ENCODE data around the gene SAMD1. TPM values are rescaled to one million over a fixed set of nuclear protein-coding genes. Genes with fewer than 3 reads are reported as not detected.

SAMD1 gene
- total and polyA plus RNA-seq, 2 donors, result 43.6 to 44.9 TPM

GRCh38 chr19:14096272-14096992, 5.9 kb upstream of the SAMD1 start:
- Histone ChIP-seq H3K27me3 (ENCODE audit: control insufficient read depth in 2 of 2, insufficient read depth in 1 of 2, low read length in 1 of 2) (no peaks in the 10 kb centered on the region), H3K9me3 (ENCODE audit: control insufficient read depth in 2 of 2, insufficient read depth in 1 of 2, low read length in 1 of 2) (peaks cover 2 to 21% of the 10 kb centered on the region in 2 donors), H3K27ac (ENCODE audit: low read depth in 1 of 2, low read length in 1 of 2) (no peak overlapping the region), H3K4me1 (ENCODE audit: control insufficient read depth in 2 of 2, insufficient read depth in 2 of 2, low read length in 2 of 2) (peaks cover 0 to 10% of the 10 kb centered on the region in 2 donors), H3K4me3 (ENCODE audit: low read length in 2 of 2) (no peak overlapping the region), H3K36me3 (ENCODE audit: control insufficient read depth in 2 of 2, insufficient read depth in 2 of 2, low read length in 1 of 2) (peaks cover 25 to 31% of the 10 kb centered on the region in 2 donors)
- WGBS, result 98% methylated on average over 11 of the region's 11 CpGs
- DNase-seq (ENCODE audit: low read depth in 6 of 9, low spot score in 9 of 9), result no peak

- Histone ChIP-seq H3K27ac (ENCODE audit: low read depth in 1 of 2, low read length in 1 of 2) (no peak overlapping the region), H3K36me3 (ENCODE audit: control insufficient read depth in 2 of 2, insufficient read depth in 2 of 2, low read length in 1 of 2) (peaks cover 17 to 20% of the 10 kb centered on the region in 2 donors), H3K4me1 (ENCODE audit: control insufficient read depth in 2 of 2, insufficient read depth in 2 of 2, low read length in 2 of 2) (peaks cover 0 to 11% of the 10 kb centered on the region in 2 donors), H3K4me3 (ENCODE audit: low read length in 2 of 2) (no peak overlapping the region), H3K27me3 (ENCODE audit: control insufficient read depth in 2 of 2, insufficient read depth in 1 of 2, low read length in 1 of 2) (no peaks in the 10 kb centered on the region), H3K9me3 (ENCODE audit: control insufficient read depth in 2 of 2, insufficient read depth in 1 of 2, low read length in 1 of 2) (peaks cover 2 to 21% of the 10 kb centered on the region in 2 donors)
- WGBS, result 95% methylated on average over 7 of the region's 7 CpGs
- no peak for DNase-seq (ENCODE audit: low read depth in 6 of 9, low spot score in 9 of 9)
These were observed 4.3 kb upstream of the SAMD1 start for GRCh38 chr19:14094854-14095253.

- DNase-seq (ENCODE audit: low read depth in 6 of 9, low spot score in 9 of 9), result no peak
- WGBS, result 91% methylated on average over 9 of the region's 9 CpGs
These were observed 2.7 kb upstream of the SAMD1 start for GRCh38 chr19:14093117-14093823.

DNA sequence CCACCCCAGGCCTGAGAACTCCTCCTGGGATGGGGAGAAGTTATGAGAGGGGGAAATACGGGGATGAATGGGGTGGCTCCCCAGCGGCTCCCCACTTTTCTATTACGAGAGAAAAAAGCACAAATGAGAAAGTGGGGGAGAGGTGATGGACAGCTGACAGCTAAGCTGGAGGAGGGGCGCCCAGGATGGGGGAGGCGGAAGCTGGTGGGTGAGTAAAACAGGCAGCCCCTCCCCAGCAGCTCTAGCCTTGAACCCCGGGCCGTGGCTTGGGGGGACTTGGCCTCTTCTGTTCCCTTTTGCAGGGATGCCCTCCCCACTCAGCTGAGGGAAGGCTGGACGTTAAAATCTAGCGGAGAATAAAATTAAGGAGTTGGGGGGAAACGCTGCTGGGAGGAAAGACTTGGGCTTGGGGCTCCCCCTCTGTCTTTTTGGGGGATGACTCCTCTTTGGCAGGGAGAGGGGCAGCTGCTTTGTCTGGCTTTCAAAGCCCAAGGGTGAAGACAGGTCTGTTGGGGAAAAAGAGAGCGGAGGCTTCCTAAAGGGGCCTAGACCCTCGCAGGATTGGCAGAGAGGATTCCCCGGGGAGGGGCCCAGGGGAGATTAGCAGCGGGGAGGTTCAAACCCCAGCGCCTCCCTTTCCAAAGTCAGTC, 1.4 kb upstream of the SAMD1 start:
- H3K27me3 ChIP-seq (ENCODE audit: control insufficient read depth in 2 of 2, insufficient read depth in 1 of 2, low read length in 1 of 2), result no peaks in the 10 kb centered on the region
- peaks cover 22 to 27% of the 10 kb centered on the region in 2 donors for H3K36me3 ChIP-seq (ENCODE audit: control insufficient read depth in 2 of 2, insufficient read depth in 2 of 2, low read length in 1 of 2)
- H3K4me3 ChIP-seq (ENCODE audit: low read length in 2 of 2), result peak overlapping the region; percentile 72 to 89
- H3K9me3 ChIP-seq (ENCODE audit: control insufficient read depth in 2 of 2, insufficient read depth in 1 of 2, low read length in 1 of 2), result peaks cover 2 to 16% of the 10 kb centered on the region in 2 donors
- DNase-seq (ENCODE audit: low read depth in 6 of 9, low spot score in 9 of 9), result peak in 6 of 9 donors; percentile 61 to 91 (median 75)
- 10% methylated on average over 15 of the region's 15 CpGs for WGBS
- peaks cover 7 to 26% of the 10 kb centered on the region in 2 donors for H3K4me1 ChIP-seq (ENCODE audit: control insufficient read depth in 2 of 2, insufficient read depth in 2 of 2, low read length in 2 of 2)
- peak overlapping the region; percentile 95 to 96 for H3K27ac ChIP-seq (ENCODE audit: low read depth in 1 of 2, low read length in 1 of 2)

More at GRCh38 chr19:14093117-14093823, 2.7 kb upstream of the SAMD1 start:
- Histone ChIP-seq H3K4me3 (ENCODE audit: low read length in 2 of 2) (no peak overlapping the region), H3K27me3 (ENCODE audit: control insufficient read depth in 2 of 2, insufficient read depth in 1 of 2, low read length in 1 of 2) (no peaks in the 10 kb centered on the region), H3K36me3 (ENCODE audit: control insufficient read depth in 2 of 2, insufficient read depth in 2 of 2, low read length in 1 of 2) (peaks cover 27 to 29% of the 10 kb centered on the region in 2 donors), H3K9me3 (ENCODE audit: control insufficient read depth in 2 of 2, insufficient read depth in 1 of 2, low read length in 1 of 2) (peaks cover 2 to 21% of the 10 kb centered on the region in 2 donors), H3K27ac (ENCODE audit: low read depth in 1 of 2, low read length in 1 of 2) (no peak overlapping the region), H3K4me1 (ENCODE audit: control insufficient read depth in 2 of 2, insufficient read depth in 2 of 2, low read length in 2 of 2) (peaks cover 7 to 24% of the 10 kb centered on the region in 2 donors)

DNA sequence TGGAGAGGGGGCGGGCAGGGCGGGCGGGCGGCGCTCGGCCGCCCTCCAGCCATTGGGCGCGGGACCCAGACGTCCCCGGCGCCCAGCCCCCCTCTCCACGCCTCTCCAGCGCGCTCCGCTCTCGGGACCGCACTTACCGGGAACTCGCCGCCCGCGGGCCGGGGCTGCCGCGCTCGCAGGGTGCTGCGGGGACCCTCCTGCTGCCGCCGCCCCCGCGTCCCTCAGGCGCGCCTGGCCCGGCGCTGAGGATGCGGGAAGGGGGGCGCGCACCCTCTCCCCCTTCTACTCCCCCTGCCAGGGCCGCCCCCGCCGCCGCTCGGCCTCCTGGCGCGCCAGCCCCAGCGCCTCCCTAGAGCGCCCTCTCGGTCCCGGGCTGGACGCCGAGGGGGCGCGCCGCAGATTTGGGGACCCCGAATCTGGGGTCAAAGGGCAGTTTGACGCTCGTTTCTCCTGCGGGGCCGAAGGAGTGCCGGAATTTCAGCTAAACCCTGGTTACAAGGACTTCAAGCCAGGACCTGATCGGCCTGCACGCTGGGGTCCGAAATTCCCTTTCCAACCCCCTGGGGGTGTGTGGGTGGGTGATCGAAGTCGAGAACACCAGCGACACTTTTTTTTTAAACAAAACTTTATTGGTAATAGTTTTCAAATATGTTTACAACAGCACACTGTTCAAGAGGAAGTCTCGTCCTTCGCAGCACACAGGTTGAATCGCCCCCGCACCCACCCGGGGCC, 696 bp upstream of the SAMD1 start:
- Histone ChIP-seq H3K27ac (ENCODE audit: low read depth in 1 of 2, low read length in 1 of 2) (peak overlapping the region; percentile 95 to 96), H3K4me1 (ENCODE audit: control insufficient read depth in 2 of 2, insufficient read depth in 2 of 2, low read length in 2 of 2) (peaks cover 7 to 26% of the 10 kb centered on the region in 2 donors), H3K27me3 (ENCODE audit: control insufficient read depth in 2 of 2, insufficient read depth in 1 of 2, low read length in 1 of 2) (no peaks in the 10 kb centered on the region), H3K9me3 (ENCODE audit: control insufficient read depth in 2 of 2, insufficient read depth in 1 of 2, low read length in 1 of 2) (peaks cover 2 to 13% of the 10 kb centered on the region in 2 donors), H3K4me3 (ENCODE audit: low read length in 2 of 2) (peak overlapping the region; percentile 72 to 89), H3K36me3 (ENCODE audit: control insufficient read depth in 2 of 2, insufficient read depth in 2 of 2, low read length in 1 of 2) (peaks cover 22 to 27% of the 10 kb centered on the region in 2 donors)
- DNase-seq (ENCODE audit: low read depth in 6 of 9, low spot score in 9 of 9), result peak in 7 of 9 donors; percentile 61 to 91 (median 70)
- under 1% methylated on average over 72 of the region's 72 CpGs for WGBS

- peak overlapping the region; percentile 54 to 89 for H3K4me3 ChIP-seq (ENCODE audit: low read length in 2 of 2)
- H3K36me3 ChIP-seq (ENCODE audit: control insufficient read depth in 2 of 2, insufficient read depth in 2 of 2, low read length in 1 of 2), result peaks cover 25 to 39% of the 10 kb centered on the region in 2 donors
- H3K4me1 ChIP-seq (ENCODE audit: control insufficient read depth in 2 of 2, insufficient read depth in 2 of 2, low read length in 2 of 2), result peaks cover 7 to 26% of the 10 kb centered on the region in 2 donors
- H3K9me3 ChIP-seq (ENCODE audit: control insufficient read depth in 2 of 2, insufficient read depth in 1 of 2, low read length in 1 of 2), result peaks cover 2 to 13% of the 10 kb centered on the region in 2 donors
- H3K27me3 ChIP-seq (ENCODE audit: control insufficient read depth in 2 of 2, insufficient read depth in 1 of 2, low read length in 1 of 2), result no peaks in the 10 kb centered on the region
- H3K27ac ChIP-seq (ENCODE audit: low read depth in 1 of 2, low read length in 1 of 2), result peak overlapping the region; percentile 55 to 84
- peak in 3 of 9 donors; percentile 42 to 67 (median 52) for DNase-seq (ENCODE audit: low read depth in 6 of 9, low spot score in 9 of 9)
- under 1% methylated on average over 142 of the region's 142 CpGs for WGBS
These were observed 666 bp downstream of the SAMD1 start for GRCh38 chr19:14089662-14090508.

DNA sequence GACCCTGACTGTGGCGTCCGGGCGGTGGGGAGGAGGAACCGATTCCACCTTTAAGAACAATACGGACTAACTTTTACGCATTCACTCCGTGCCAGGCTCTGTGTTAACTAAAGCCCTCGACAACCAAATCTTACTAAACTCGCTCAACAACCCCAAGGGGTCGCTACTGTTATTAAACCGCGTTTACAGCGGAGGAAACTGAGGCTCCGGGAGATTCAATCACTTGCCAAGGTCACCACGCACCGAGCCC, 1.2 kb downstream of the SAMD1 start:
- peak in 3 of 9 donors; percentile 39 to 71 (median 58) for DNase-seq (ENCODE audit: low read depth in 6 of 9, low spot score in 9 of 9)
- H3K27me3 ChIP-seq (ENCODE audit: control insufficient read depth in 2 of 2, insufficient read depth in 1 of 2, low read length in 1 of 2), result no peaks in the 10 kb centered on the region
- H3K4me1 ChIP-seq (ENCODE audit: control insufficient read depth in 2 of 2, insufficient read depth in 2 of 2, low read length in 2 of 2), result peaks cover 7 to 26% of the 10 kb centered on the region in 2 donors
- H3K36me3 ChIP-seq (ENCODE audit: control insufficient read depth in 2 of 2, insufficient read depth in 2 of 2, low read length in 1 of 2), result peaks cover 25 to 39% of the 10 kb centered on the region in 2 donors
- WGBS, result 41% methylated on average over 16 of the region's 16 CpGs
- peak overlapping the region; percentile 42 to 89 for H3K4me3 ChIP-seq (ENCODE audit: low read length in 2 of 2)
- H3K27ac ChIP-seq (ENCODE audit: low read depth in 1 of 2, low read length in 1 of 2), result no peak overlapping the region
- peaks cover 2 to 13% of the 10 kb centered on the region in 2 donors for H3K9me3 ChIP-seq (ENCODE audit: control insufficient read depth in 2 of 2, insufficient read depth in 1 of 2, low read length in 1 of 2)

All from thymus (tissue), 11 donors.